ENCODE data around the gene UNC119. TPM values are rescaled to one million over a fixed set of nuclear protein-coding genes. Genes with fewer than 3 reads are reported as not detected.

The UNC119 gene
- total RNA-seq, 1 experiment from 2014 or later = 44.7 TPM

- Histone ChIP-seq H3K27me3 (ENCODE audit: control insufficient read depth, insufficient read depth, low read length) (no peaks in the 10 kb centered on the region), H3K27ac (ENCODE audit: low read length) (no peak overlapping the region), H3K4me3 (ENCODE audit: low read depth in 2 of 2, low read length in 2 of 2) (no peak overlapping the region), H3K9me3 (ENCODE audit: control insufficient read depth, insufficient read depth, low read depth, low read length) (no peaks in the 10 kb centered on the region), H3K36me3 (ENCODE audit: control insufficient read depth, insufficient read depth, low read length) (no peaks in the 10 kb centered on the region), H3K4me1 (ENCODE audit: control insufficient read depth, insufficient read depth, low read length) (0 out of 2 replicates have a peak, but pooled peaks cover 6% of the 10 kb centered on the region)
- TF ChIP-seq REST (IDR thresholded peaks at IDR 0.05; ENCODE audit: insufficient read depth in 1 of 2, low read depth in 2 of 2, low read length in 1 of 2) = no peak
- TF ChIP-seq SIN3A (IDR thresholded peaks at IDR 0.05; ENCODE audit: borderline replicate concordance, insufficient read depth, low read depth, low read length) = no peak
- no peak for TF ChIP-seq TCF7L2 (IDR thresholded peaks at IDR 0.05; ENCODE audit: low read depth, low read length)
- no peak for TF ChIP-seq CTCF (IDR thresholded peaks at IDR 0.05)
- TF ChIP-seq POLR2AphosphoS5 (IDR thresholded peaks at IDR 0.05; ENCODE audit: low read depth, low read length) = no peak
- CTCF ChIA-PET = interaction anchor here (0.6 to 0.7 kb wide), 3 partner anchors 19 to 80 kb away, joined by 3 to 13 read pairs (median 3); no protein-coding TSS in a partner anchor
- POLR2A ChIA-PET = no interaction called here
- BruUV-seq (replicated peaks) = TSS peak; percentile 57
- intact Hi-C loops (cut with micrococcal nuclease; ENCODE audit: unreplicated experiment) = no loop called here
- DNase-seq (ENCODE audit: low read depth, low spot score) (no peak), ATAC-seq (no peak)
- in situ Hi-C loops (cut with HindIII; ENCODE audit: low pct_unique_long_range_greater_than_20kb, low sequenced_read_pairs) = no loop called here
Observed at GRCh38 chr17:28547096-28547622, 5.3 kb downstream of the UNC119 start.

GRCh38 chr17:28545787-28546415, 6.5 kb downstream of the UNC119 start:
- Histone ChIP-seq H3K4me1 (ENCODE audit: control insufficient read depth, insufficient read depth, low read length) (no peaks in the 10 kb centered on the region), H3K9me3 (ENCODE audit: control insufficient read depth, insufficient read depth, low read depth, low read length) (no peaks in the 10 kb centered on the region), H3K27ac (ENCODE audit: low read length) (no peak overlapping the region), H3K36me3 (ENCODE audit: control insufficient read depth, insufficient read depth, low read length) (no peaks in the 10 kb centered on the region), H3K27me3 (ENCODE audit: control insufficient read depth, insufficient read depth, low read length) (no peaks in the 10 kb centered on the region), H3K4me3 (ENCODE audit: low read depth in 2 of 2, low read length in 2 of 2) (no peak overlapping the region)
- TF ChIP-seq SIN3A (IDR thresholded peaks at IDR 0.05; ENCODE audit: borderline replicate concordance, insufficient read depth, low read depth, low read length) (no peak), REST (IDR thresholded peaks at IDR 0.05; ENCODE audit: insufficient read depth in 1 of 2, low read depth in 2 of 2, low read length in 1 of 2) (no peak), CTCF (IDR thresholded peaks at IDR 0.05) (no peak), POLR2AphosphoS5 (IDR thresholded peaks at IDR 0.05; ENCODE audit: low read depth, low read length) (no peak), TCF7L2 (IDR thresholded peaks at IDR 0.05; ENCODE audit: low read depth, low read length) (no peak)
- no TSS peak for BruUV-seq (replicated peaks)
- in situ Hi-C loops (cut with HindIII; ENCODE audit: low pct_unique_long_range_greater_than_20kb, low sequenced_read_pairs) (no loop called here), intact Hi-C loops (cut with micrococcal nuclease; ENCODE audit: unreplicated experiment) (no loop called here)
- ChIA-PET POLR2A (no interaction called here), CTCF (interaction anchor here (0.7 kb wide), 1 partner anchor 9 kb away, joined by 5 read pairs; no protein-coding TSS in a partner anchor)
- DNase-seq (ENCODE audit: low read depth, low spot score) (no peak), ATAC-seq (no peak)
